ENCODE data around the gene PTPN14.
"Not testable (repeated sequence)": the region's sequence is repeated elsewhere in the genome, so short reads cannot be mapped to it uniquely, and the experiment has no call there.

PTPN14 gene

GRCh38 chr1:214514032-214514818 is 37.2 kb downstream of the PTPN14 start:
- Mint-ChIP-seq H3K4me1 (ENCODE audit: low read depth) (no peaks in the 10 kb centered on the region), H3K36me3 (ENCODE audit: low read depth) (no peaks in the 10 kb centered on the region), H3K9me3 (peaks cover 7% of the 10 kb centered on the region), H3K27me3 (peaks cover 16% of the 10 kb centered on the region), H3K27ac (no peak overlapping the region), H3K4me3 (no peak overlapping the region)

DNA sequence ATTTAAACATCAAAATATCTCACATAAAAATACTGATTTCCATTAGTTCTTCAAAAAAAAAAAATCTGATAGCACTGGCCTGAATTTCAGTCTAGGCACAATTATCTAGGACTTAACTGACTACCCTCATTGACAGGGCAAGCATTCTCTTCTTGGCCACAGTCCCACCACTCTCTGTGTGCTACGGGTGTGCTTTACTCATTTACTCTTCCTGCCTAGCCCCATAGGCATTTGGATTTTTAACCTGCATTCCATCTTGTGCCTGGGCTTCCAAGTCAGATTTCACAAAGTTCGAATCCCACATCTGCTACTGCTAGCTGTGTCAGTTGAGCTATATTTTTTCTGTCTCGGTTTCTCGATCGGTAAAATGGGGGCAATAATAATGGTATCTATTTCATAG is 38.0 kb downstream of the PTPN14 start:
- no peaks in the 10 kb centered on the region for H3K36me3 Mint-ChIP-seq (ENCODE audit: low read depth)
- H3K27me3 Mint-ChIP-seq, result peaks cover 16% of the 10 kb centered on the region
- peaks cover 7% of the 10 kb centered on the region for H3K9me3 Mint-ChIP-seq
- no peaks in the 10 kb centered on the region for H3K4me1 Mint-ChIP-seq (ENCODE audit: low read depth)
- no peak overlapping the region for H3K27ac Mint-ChIP-seq
- no peak overlapping the region for H3K4me3 Mint-ChIP-seq

DNA sequence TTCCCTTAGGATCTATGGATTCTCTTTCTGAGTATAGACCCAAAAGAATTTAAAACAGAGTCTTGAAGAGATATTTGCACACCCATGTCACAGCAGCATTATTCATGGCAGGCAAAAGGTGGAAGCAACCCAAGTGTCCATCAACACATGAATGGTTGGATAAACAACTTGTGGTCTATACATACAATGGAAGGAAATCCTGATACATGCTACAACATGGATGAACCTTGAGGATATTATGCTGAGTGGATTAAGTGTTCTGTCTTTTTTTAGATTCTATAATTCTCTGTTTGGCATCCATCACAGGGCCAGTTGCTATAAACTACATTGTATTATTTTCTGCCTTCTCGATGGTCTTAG is 39.8 kb downstream of the PTPN14 start:
- Mint-ChIP-seq H3K4me1 (ENCODE audit: low read depth) (no peaks in the 10 kb centered on the region), H3K4me3 (no peak overlapping the region), H3K36me3 (ENCODE audit: low read depth) (no peaks in the 10 kb centered on the region), H3K27ac (no peak overlapping the region), H3K27me3 (peaks cover 16% of the 10 kb centered on the region), H3K9me3 (peaks cover 7% of the 10 kb centered on the region)

GRCh38 chr1:214510914-214511638 is 40.3 kb downstream of the PTPN14 start:
- H3K27ac Mint-ChIP-seq, result no peak overlapping the region
- no peaks in the 10 kb centered on the region for H3K36me3 Mint-ChIP-seq (ENCODE audit: low read depth)
- H3K4me1 Mint-ChIP-seq (ENCODE audit: low read depth), result no peaks in the 10 kb centered on the region
- peaks cover 16% of the 10 kb centered on the region for H3K27me3 Mint-ChIP-seq
- no peak overlapping the region for H3K4me3 Mint-ChIP-seq
- peaks cover 7% of the 10 kb centered on the region for H3K9me3 Mint-ChIP-seq

GRCh38 chr1:214510477-214510876 is 40.9 kb downstream of the PTPN14 start:
- Mint-ChIP-seq H3K4me3 (no peak overlapping the region), H3K4me1 (ENCODE audit: low read depth) (no peaks in the 10 kb centered on the region), H3K27me3 (peaks cover 20% of the 10 kb centered on the region), H3K9me3 (peaks cover 7% of the 10 kb centered on the region), H3K36me3 (ENCODE audit: low read depth) (no peaks in the 10 kb centered on the region), H3K27ac (no peak overlapping the region)

GRCh38 chr1:214509622-214510021 is 41.8 kb downstream of the PTPN14 start:
- H3K27ac Mint-ChIP-seq; H3K9me3 Mint-ChIP-seq; H3K36me3 Mint-ChIP-seq (ENCODE audit: low read depth); H3K4me1 Mint-ChIP-seq (ENCODE audit: low read depth); H3K4me3 Mint-ChIP-seq: not testable (repeated sequence)
- H3K27me3 Mint-ChIP-seq, result peaks cover 16% of the 10 kb centered on the region

GRCh38 chr1:214506972-214507431 is 44.4 kb downstream of the PTPN14 start:
- no peaks in the 10 kb centered on the region for H3K4me1 Mint-ChIP-seq (ENCODE audit: low read depth)
- peaks cover 7% of the 10 kb centered on the region for H3K9me3 Mint-ChIP-seq
- no peaks in the 10 kb centered on the region for H3K36me3 Mint-ChIP-seq (ENCODE audit: low read depth)
- no peak overlapping the region for H3K27ac Mint-ChIP-seq
- H3K4me3 Mint-ChIP-seq, result no peak overlapping the region
- H3K27me3 Mint-ChIP-seq, result peaks cover 19% of the 10 kb centered on the region

DNA sequence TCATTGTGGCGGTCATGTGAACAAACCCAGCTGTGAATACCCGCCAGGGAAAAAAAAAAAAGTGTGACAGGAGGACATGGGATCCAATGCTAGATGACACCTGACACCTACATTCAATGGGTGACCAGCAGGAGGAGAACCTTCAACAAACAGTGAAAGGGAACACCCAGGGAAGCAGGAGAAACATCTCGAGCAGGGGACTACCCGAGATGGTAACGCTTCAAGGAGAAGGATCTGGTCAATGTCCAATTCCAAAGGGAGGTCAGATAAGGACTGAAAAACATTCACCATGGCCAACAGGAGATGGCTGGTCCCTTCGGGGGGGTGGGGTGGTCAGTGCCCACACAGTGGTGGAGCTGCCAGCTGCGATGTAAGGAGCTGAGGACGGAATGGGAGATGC is 46.3 kb downstream of the PTPN14 start:
- H3K27ac Mint-ChIP-seq, result no peak overlapping the region
- no peaks in the 10 kb centered on the region for H3K36me3 Mint-ChIP-seq (ENCODE audit: low read depth)
- peaks cover 17% of the 10 kb centered on the region for H3K27me3 Mint-ChIP-seq

DNA sequence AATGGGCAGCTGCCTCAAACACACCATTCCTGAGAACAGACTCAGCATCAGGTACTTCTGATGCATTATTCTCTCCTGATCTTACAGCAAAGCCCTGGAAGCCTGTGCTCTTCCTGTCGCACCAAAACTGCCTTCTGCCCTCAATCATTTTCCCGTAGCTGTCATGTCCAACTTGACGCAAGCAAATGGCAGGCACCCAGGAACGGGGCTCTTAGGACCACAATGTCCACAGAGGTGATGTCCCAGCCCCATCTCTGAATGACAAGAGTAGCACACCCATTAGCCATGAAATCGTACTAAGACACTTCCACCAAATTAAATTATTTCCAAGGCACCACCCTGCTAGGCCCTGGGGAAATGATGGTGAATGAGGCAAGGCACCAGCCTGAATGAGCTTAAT is 47.1 kb downstream of the PTPN14 start:
- no peaks in the 10 kb centered on the region for H3K36me3 Mint-ChIP-seq (ENCODE audit: low read depth)
- no peak overlapping the region for H3K4me3 Mint-ChIP-seq
- H3K27ac Mint-ChIP-seq, result no peak overlapping the region
- H3K27me3 Mint-ChIP-seq, result peaks cover 15% of the 10 kb centered on the region
- H3K9me3 Mint-ChIP-seq, result no peaks in the 10 kb centered on the region
- H3K4me1 Mint-ChIP-seq (ENCODE audit: low read depth), result no peaks in the 10 kb centered on the region

More for the DNA sequence above, 46.3 kb downstream of the PTPN14 start:
- Mint-ChIP-seq H3K4me1 (ENCODE audit: low read depth) (no peaks in the 10 kb centered on the region), H3K9me3 (peaks cover 3% of the 10 kb centered on the region), H3K4me3 (no peak overlapping the region)

DNA sequence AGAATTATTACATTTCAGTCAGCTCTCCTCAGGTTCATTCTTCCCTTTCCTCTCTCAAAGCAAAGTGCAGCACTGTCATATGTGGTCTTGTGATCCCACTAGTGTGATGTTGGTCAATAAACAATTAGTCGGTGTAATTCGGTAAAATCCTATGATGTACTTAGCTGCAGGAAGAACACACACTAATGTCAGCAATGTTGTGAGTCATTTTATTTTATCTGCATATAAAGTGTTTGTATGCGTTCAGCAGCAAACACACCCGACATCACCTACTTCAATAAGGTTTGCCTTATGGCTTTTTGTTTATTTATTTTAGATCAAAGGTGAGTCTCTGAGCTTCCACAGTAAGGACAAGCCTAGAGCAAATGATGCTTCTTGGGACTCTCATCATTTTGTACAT is 47.8 kb downstream of the PTPN14 start:
- H3K4me1 Mint-ChIP-seq (ENCODE audit: low read depth), result no peaks in the 10 kb centered on the region
- H3K9me3 Mint-ChIP-seq, result no peaks in the 10 kb centered on the region
- peaks cover 19% of the 10 kb centered on the region for H3K27me3 Mint-ChIP-seq
- H3K4me3 Mint-ChIP-seq, result no peak overlapping the region
- H3K36me3 Mint-ChIP-seq (ENCODE audit: low read depth), result no peaks in the 10 kb centered on the region
- H3K27ac Mint-ChIP-seq, result no peak overlapping the region

GRCh38 chr1:214500340-214501055 is 50.9 kb downstream of the PTPN14 start:
- Mint-ChIP-seq H3K27ac (no peak overlapping the region), H3K36me3 (ENCODE audit: low read depth) (no peaks in the 10 kb centered on the region), H3K4me3 (no peak overlapping the region), H3K9me3 (no peaks in the 10 kb centered on the region), H3K4me1 (ENCODE audit: low read depth) (no peaks in the 10 kb centered on the region), H3K27me3 (peaks cover 19% of the 10 kb centered on the region)

- Mint-ChIP-seq H3K27ac (no peak overlapping the region), H3K4me3 (no peak overlapping the region), H3K27me3 (peaks cover 26% of the 10 kb centered on the region), H3K9me3 (no peaks in the 10 kb centered on the region), H3K4me1 (ENCODE audit: low read depth) (no peaks in the 10 kb centered on the region), H3K36me3 (ENCODE audit: low read depth) (no peaks in the 10 kb centered on the region)
Measured at GRCh38 chr1:214499732-214500131, 51.7 kb downstream of the PTPN14 start.

DNA sequence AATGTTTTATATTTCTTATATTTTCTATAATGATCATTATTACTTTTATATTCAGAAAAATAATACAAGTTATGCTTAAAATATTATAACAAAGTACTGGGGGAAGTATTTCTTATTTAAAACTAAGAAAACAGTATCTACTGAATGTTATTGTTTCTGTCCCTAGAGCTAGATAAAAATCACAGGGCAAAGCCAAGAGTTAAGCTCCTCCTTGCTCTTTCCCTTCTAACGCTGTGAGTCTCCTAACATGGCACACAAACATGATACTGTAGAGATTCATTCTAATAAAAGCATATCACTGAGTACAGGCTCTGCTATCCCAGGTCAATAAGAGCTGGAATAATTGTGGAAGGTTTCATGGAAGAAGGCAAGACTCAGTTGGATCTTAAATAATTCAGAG is 53.4 kb downstream of the PTPN14 start:
- H3K36me3 Mint-ChIP-seq (ENCODE audit: low read depth), result no peaks in the 10 kb centered on the region
- H3K27me3 Mint-ChIP-seq, result peaks cover 27% of the 10 kb centered on the region
- no peaks in the 10 kb centered on the region for H3K4me1 Mint-ChIP-seq (ENCODE audit: low read depth)
- no peaks in the 10 kb centered on the region for H3K9me3 Mint-ChIP-seq
- no peak overlapping the region for H3K4me3 Mint-ChIP-seq
- no peak overlapping the region for H3K27ac Mint-ChIP-seq

- Mint-ChIP-seq H3K27me3 (peaks cover 27% of the 10 kb centered on the region), H3K36me3 (ENCODE audit: low read depth) (no peaks in the 10 kb centered on the region), H3K4me1 (ENCODE audit: low read depth) (no peaks in the 10 kb centered on the region), H3K27ac (no peak overlapping the region), H3K4me3 (no peak overlapping the region), H3K9me3 (no peaks in the 10 kb centered on the region)
Measured at GRCh38 chr1:214496126-214496525, 55.3 kb downstream of the PTPN14 start.

DNA sequence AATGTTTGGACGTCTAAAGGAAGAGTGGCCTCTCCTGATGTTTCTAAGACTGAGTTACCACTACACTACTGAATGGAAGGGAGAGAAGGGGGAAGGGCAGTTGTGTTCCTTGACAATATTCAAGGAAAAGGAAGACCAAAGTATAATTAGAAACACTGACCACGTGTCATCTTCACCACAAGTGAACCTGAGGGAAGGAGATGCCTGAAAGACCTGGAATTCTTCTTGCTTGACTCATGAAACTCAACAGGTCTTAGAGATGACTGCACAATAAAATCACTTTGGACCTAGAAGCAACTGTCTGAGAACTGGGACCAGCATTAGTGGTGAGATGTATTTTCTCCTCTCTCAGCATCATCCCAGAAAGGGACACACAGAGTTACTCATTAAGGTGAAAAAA is 56.7 kb downstream of the PTPN14 start:
- no peak overlapping the region for H3K27ac Mint-ChIP-seq
- no peaks in the 10 kb centered on the region for H3K4me1 Mint-ChIP-seq (ENCODE audit: low read depth)
- peaks cover 24% of the 10 kb centered on the region for H3K27me3 Mint-ChIP-seq
- H3K9me3 Mint-ChIP-seq, result no peaks in the 10 kb centered on the region
- H3K36me3 Mint-ChIP-seq (ENCODE audit: low read depth), result no peaks in the 10 kb centered on the region
- H3K4me3 Mint-ChIP-seq, result no peak overlapping the region
